GM18951 (cell line): Measurements from ENCODE around the gene ATP2C2.
"Not testable (repeated sequence)": the region's sequence is repeated elsewhere in the genome, so short reads cannot be mapped to it uniquely, and the experiment has no call there.

Source experiments
- POLR2A ChIP-seq: IDR thresholded peaks from 4 replicates; pipeline ENCODE4 v1.6.1; 2011; ENCODE audit warnings: mild to moderate bottlenecking; ENCODE audit not compliant: insufficient read length, insufficient read depth; ENCODE audit errors: extremely low read depth
- in situ Hi-C: fragments of 300-500 bp; cut with MboI; formaldehyde crosslinking; loops from one replicate; pipeline ENCODE4 v1.12.0; 2022; ENCODE audit warnings: low sequenced_read_pairs, mixed read lengths, inconsistent platforms; ENCODE audit not compliant: unreplicated experiment

The ATP2C2 gene

GRCh38 chr16:84442416-84443145, 74.2 kb downstream of the ATP2C2 start:
- no peak for TF ChIP-seq POLR2A
- in situ Hi-C loops = no loop called here

- TF ChIP-seq POLR2A = no peak
- in situ Hi-C loops = no loop called here
These were observed 74.9 kb downstream of the ATP2C2 start for GRCh38 chr16:84443166-84443802.

GRCh38 chr16:84444476-84444875, 76.1 kb downstream of the ATP2C2 start:
- TF ChIP-seq POLR2A = no peak
- in situ Hi-C loops = no loop called here

GRCh38 chr16:84446084-84446483, 77.7 kb downstream of the ATP2C2 start:
- no peak for TF ChIP-seq POLR2A
- in situ Hi-C loops = no loop called here

- TF ChIP-seq POLR2A = no peak
- in situ Hi-C loops = no loop called here
These were observed 78.5 kb downstream of the ATP2C2 start for GRCh38 chr16:84446596-84447392.

GRCh38 chr16:84448444-84448843, 80.1 kb downstream of the ATP2C2 start:
- in situ Hi-C loops = no loop called here
- no peak for TF ChIP-seq POLR2A

- in situ Hi-C loops = no loop called here
- TF ChIP-seq POLR2A = no peak
These were observed 81.1 kb downstream of the ATP2C2 start for GRCh38 chr16:84449156-84450140.

GRCh38 chr16:84450176-84450865, 82.0 kb downstream of the ATP2C2 start:
- in situ Hi-C loops = no loop called here
- no peak for TF ChIP-seq POLR2A

- in situ Hi-C loops = not testable (repeated sequence)
These were observed 82.8 kb downstream of the ATP2C2 start for GRCh38 chr16:84451010-84451676.

- TF ChIP-seq POLR2A = no peak
- in situ Hi-C loops = no loop called here
These were observed 83.4 kb downstream of the ATP2C2 start for GRCh38 chr16:84451781-84452180.

- in situ Hi-C loops = no loop called here
- TF ChIP-seq POLR2A = no peak
These were observed 84.9 kb downstream of the ATP2C2 start for GRCh38 chr16:84453061-84453752.

- in situ Hi-C loops = no loop called here
- TF ChIP-seq POLR2A = no peak
These were observed 86.3 kb downstream of the ATP2C2 start for GRCh38 chr16:84454611-84455010.
